Measurements from ENCODE around the gene DLG2.

- TF ChIP-seq CTCF (IDR thresholded peaks at IDR 0.05; ENCODE audit: insufficient read depth, low read length), result no peak
- no peak for TF ChIP-seq REST (IDR thresholded peaks at IDR 0.05; ENCODE audit: insufficient replicate concordance, low read depth)
- TF ChIP-seq POLR2AphosphoS5 (IDR thresholded peaks at IDR 0.05; ENCODE audit: low read depth), result no peak
- TF ChIP-seq GABPA (IDR thresholded peaks at IDR 0.05; ENCODE audit: low read depth), result no peak
These were observed 648 bp downstream of the DLG2 start for GRCh38 chr11:85626496-85626895.
